HepG2 (cell line): Measurements from ENCODE around the gene STX12. TPM values are rescaled to one million over a fixed set of nuclear protein-coding genes. Genes with fewer than 3 reads are reported as not detected.

Experiments
- ARHGAP35 ChIP-seq: sonication (generic); formaldehyde crosslinking; IDR thresholded peaks from 2 replicates; pipeline ENCODE4 v1.9.0; 2022; ENCODE audit warnings: mild to moderate bottlenecking, inconsistent platforms, moderate library complexity, missing genetic modification reagents, borderline replicate concordance
- DMAP1 ChIP-seq: IDR thresholded peaks from 2 replicates; pipeline ENCODE4 v1.6.1; 2016
- HDAC2 ChIP-seq: sonication (generic); formaldehyde crosslinking; IDR thresholded peaks from 2 replicates; pipeline ENCODE4 v1.4.0; 2020; ENCODE audit warnings: missing genetic modification reagents
- MZF1 ChIP-seq: sonication (generic); formaldehyde crosslinking; IDR thresholded peaks from 2 replicates; pipeline ENCODE4 v1.8.1; 2023; ENCODE audit warnings: mild to moderate bottlenecking, missing genetic modification reagents, borderline replicate concordance
- NBN ChIP-seq: fragments of 450-650 bp; conservative IDR thresholded peaks from 2 replicates; pipeline ENCODE4 v1.6.1; 2017
- NFKBIZ ChIP-seq: IDR thresholded peaks from 2 replicates; pipeline ENCODE4 v1.6.1; 2018; ENCODE audit warnings: missing genetic modification reagents, missing compliant biosample characterization
- NR1H2 ChIP-seq: sonication (generic); formaldehyde crosslinking; IDR thresholded peaks from 2 replicates; pipeline ENCODE4 v1.8.1; 2022; ENCODE audit warnings: low read depth, missing genetic modification reagents, borderline replicate concordance
- PHF20 ChIP-seq: sonication (generic); formaldehyde crosslinking; IDR thresholded peaks from 2 replicates; pipeline ENCODE4 v1.5.0; 2020; ENCODE audit warnings: mild to moderate bottlenecking, missing genetic modification reagents
- RNF2 ChIP-seq: fragments of 450-650 bp; conservative IDR thresholded peaks from 2 replicates; pipeline ENCODE4 v1.6.1; 2016; ENCODE audit warnings: low read depth
- TARDBP ChIP-seq: sonication (generic); formaldehyde crosslinking; IDR thresholded peaks from 2 replicates; pipeline ENCODE4 v1.8.0; 2022; ENCODE audit warnings: mild to moderate bottlenecking, missing genetic modification reagents
- TBP ChIP-seq: sonication (generic); formaldehyde crosslinking; IDR thresholded peaks from 2 replicates; pipeline ENCODE4 v1.5.0; 2020; ENCODE audit warnings: missing genetic modification reagents
- ZBED4 ChIP-seq: sonication (generic); formaldehyde crosslinking; IDR thresholded peaks from 2 replicates; pipeline ENCODE4 v1.4.0; 2020; ENCODE audit warnings: missing genetic modification reagents, borderline replicate concordance
- ZFP1 ChIP-seq: IDR thresholded peaks from 2 replicates; pipeline ENCODE4 v1.6.1; 2016
- ZNF232 ChIP-seq: sonication (generic); formaldehyde crosslinking; IDR thresholded peaks from 2 replicates; pipeline ENCODE4 v1.4.0; 2020; ENCODE audit warnings: missing genetic modification reagents, borderline replicate concordance
- ZNF569 ChIP-seq: sonication (generic); formaldehyde crosslinking; IDR thresholded peaks from 2 replicates; pipeline ENCODE4 v1.5.0; 2020; ENCODE audit warnings: mild to moderate bottlenecking, missing genetic modification reagents, moderate library complexity, borderline replicate concordance
- ZNF616 ChIP-seq: sonication (generic); formaldehyde crosslinking; IDR thresholded peaks from 2 replicates; pipeline ENCODE4 v1.5.0; 2020; ENCODE audit warnings: low read depth, mild to moderate bottlenecking, missing genetic modification reagents
- polyA plus RNA-seq, 8 experiments: library from polyadenylated mRNA; depleted of rRNA in 3 of 8; stranded (reverse) in 7 of 8; unstranded in 1 of 8; fragments of >200 nt; fragmentation: Illumina TruSeq in 4 of 8; extraction: Trizol in 4 of 8; gene quantifications; 2 replicates each; pipeline versions ENCODE4 v1.2.1 to v1.2.3, GENCODE V29; 2011 to 2016; ENCODE audit warnings: low read depth in 4 of 8, missing spikeins in 1 of 8, mixed read lengths in 1 of 8; ENCODE audit not compliant: insufficient read depth in 1 of 8
- total RNA-seq, 5 experiments: library from RNA; depleted of rRNA; stranded (reverse); fragments of >200 nt; fragmentation: Illumina TruSeq; extraction: Trizol; gene quantifications; 2 replicates each; pipeline ENCODE4 v1.2.3, GENCODE V29; 2016; ENCODE audit warnings: low read depth in 1 of 5
- TF ChIP-seq, protein P1 (sequence below): sonication (generic); formaldehyde crosslinking; IDR thresholded peaks from 2 replicates; pipeline ENCODE4 v1.4.0; 2020; ENCODE audit warnings: missing genetic modification reagents
- TF ChIP-seq, protein P2 (sequence below): sonication (generic); formaldehyde crosslinking; IDR thresholded peaks from 2 replicates; pipeline ENCODE4 v1.8.0; 2022; ENCODE audit warnings: mild to moderate bottlenecking, missing genetic modification reagents, borderline replicate concordance
- TF ChIP-seq, protein P3 (sequence below): IDR thresholded peaks from 2 replicates; pipeline ENCODE4 v1.6.1; 2016; ENCODE audit warnings: low read depth, borderline replicate concordance

Gene STX12
- total and polyA plus RNA-seq, 2 of the 13 experiments (the other 11 are each of a cell fraction or from before 2014, with no cell fraction given): 9.0 to 19.7 TPM

GRCh38 chr1:27772932-27773825, at the start of gene STX12 (continued):
- TF ChIP-seq, protein P1, sequence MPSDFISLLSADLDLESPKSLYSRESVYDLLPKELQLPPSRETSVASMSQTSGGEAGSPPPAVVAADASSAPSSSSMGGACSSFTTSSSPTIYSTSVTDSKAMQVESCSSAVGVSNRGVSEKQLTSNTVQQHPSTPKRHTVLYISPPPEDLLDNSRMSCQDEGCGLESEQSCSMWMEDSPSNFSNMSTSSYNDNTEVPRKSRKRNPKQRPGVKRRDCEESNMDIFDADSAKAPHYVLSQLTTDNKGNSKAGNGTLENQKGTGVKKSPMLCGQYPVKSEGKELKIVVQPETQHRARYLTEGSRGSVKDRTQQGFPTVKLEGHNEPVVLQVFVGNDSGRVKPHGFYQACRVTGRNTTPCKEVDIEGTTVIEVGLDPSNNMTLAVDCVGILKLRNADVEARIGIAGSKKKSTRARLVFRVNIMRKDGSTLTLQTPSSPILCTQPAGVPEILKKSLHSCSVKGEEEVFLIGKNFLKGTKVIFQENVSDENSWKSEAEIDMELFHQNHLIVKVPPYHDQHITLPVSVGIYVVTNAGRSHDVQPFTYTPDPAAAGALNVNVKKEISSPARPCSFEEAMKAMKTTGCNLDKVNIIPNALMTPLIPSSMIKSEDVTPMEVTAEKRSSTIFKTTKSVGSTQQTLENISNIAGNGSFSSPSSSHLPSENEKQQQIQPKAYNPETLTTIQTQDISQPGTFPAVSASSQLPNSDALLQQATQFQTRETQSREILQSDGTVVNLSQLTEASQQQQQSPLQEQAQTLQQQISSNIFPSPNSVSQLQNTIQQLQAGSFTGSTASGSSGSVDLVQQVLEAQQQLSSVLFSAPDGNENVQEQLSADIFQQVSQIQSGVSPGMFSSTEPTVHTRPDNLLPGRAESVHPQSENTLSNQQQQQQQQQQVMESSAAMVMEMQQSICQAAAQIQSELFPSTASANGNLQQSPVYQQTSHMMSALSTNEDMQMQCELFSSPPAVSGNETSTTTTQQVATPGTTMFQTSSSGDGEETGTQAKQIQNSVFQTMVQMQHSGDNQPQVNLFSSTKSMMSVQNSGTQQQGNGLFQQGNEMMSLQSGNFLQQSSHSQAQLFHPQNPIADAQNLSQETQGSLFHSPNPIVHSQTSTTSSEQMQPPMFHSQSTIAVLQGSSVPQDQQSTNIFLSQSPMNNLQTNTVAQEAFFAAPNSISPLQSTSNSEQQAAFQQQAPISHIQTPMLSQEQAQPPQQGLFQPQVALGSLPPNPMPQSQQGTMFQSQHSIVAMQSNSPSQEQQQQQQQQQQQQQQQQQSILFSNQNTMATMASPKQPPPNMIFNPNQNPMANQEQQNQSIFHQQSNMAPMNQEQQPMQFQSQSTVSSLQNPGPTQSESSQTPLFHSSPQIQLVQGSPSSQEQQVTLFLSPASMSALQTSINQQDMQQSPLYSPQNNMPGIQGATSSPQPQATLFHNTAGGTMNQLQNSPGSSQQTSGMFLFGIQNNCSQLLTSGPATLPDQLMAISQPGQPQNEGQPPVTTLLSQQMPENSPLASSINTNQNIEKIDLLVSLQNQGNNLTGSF (CRISPR knock-in tag): no peak
- no peak; the same call in 1 of the 2 replicates for TF ChIP-seq ZBED4 (CRISPR knock-in tag)
- TF ChIP-seq DMAP1 (CRISPR knock-in tag): no peak
- TF ChIP-seq NFKBIZ: no peak
- TF ChIP-seq NR1H2: no peak
- TF ChIP-seq, protein P2, sequence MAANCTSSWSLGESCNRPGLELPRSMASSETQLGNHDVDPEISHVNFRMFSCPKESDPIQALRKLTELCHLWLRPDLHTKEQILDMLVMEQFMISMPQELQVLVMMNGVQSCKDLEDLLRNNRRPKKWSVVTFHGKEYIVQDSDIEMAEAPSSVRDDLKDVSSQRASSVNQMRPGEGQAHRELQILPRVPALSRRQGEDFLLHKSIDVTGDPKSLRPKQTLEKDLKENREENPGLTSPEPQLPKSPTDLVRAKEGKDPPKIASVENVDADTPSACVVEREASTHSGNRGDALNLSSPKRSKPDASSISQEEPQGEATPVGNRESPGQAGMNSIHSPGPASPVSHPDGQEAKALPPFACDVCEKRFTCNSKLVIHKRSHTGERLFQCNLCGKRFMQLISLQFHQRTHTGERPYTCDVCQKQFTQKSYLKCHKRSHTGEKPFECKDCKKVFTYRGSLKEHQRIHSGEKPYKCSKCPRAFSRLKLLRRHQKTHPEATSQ (CRISPR knock-in tag): no peak
- no peak for TF ChIP-seq TBP
- TF ChIP-seq ZNF232 (CRISPR knock-in tag): no peak
- no peak for TF ChIP-seq MZF1 (CRISPR knock-in tag)
- no peak for TF ChIP-seq ARHGAP35 (CRISPR knock-in tag)
- TF ChIP-seq TARDBP (CRISPR knock-in tag): no peak
- no peak for TF ChIP-seq NBN
- TF ChIP-seq HDAC2 (CRISPR knock-in tag): no peak; the same call in 1 of the 2 replicates
- peak; percentile 69 for TF ChIP-seq PHF20 (CRISPR knock-in tag)
- no peak for TF ChIP-seq ZNF616 (CRISPR knock-in tag)
- no peak for TF ChIP-seq ZFP1 (CRISPR knock-in tag)
- no peak for TF ChIP-seq RNF2
- TF ChIP-seq, protein P3, sequence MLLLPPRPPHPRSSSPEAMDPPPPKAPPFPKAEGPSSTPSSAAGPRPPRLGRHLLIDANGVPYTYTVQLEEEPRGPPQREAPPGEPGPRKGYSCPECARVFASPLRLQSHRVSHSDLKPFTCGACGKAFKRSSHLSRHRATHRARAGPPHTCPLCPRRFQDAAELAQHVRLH: no peak
- TF ChIP-seq ZNF569 (CRISPR knock-in tag): no peak
